ENCODE results near the gene PDE4B. TPM values are rescaled to one million over a fixed set of nuclear protein-coding genes. Genes with fewer than 3 reads are reported as not detected.

The PDE4B gene
- total and polyA plus RNA-seq, 12 donors, result 1.2 to 14.9 (median 3.9) TPM

- Histone ChIP-seq H3K27me3 (no peaks in the 10 kb centered on the region), H3K4me3 (no peak overlapping the region), H3K4me1 (replicated peaks in 1 of 2) (no peaks in the 10 kb centered on the region), H3K27ac (peak overlapping the region in 4 of 5 donors; percentile 31 to 87 (median 60)), H3K36me3 (replicated peaks in 1 of 2) (no peaks in the 10 kb centered on the region), H3K9me3 (replicated peaks in 1 of 3) (no peaks in the 10 kb centered on the region)
- intact Hi-C loops (cut with DNase I), result loop anchor here in 1 of 2 donors (10.0 kb wide), 1 partner anchor 58 kb away; no protein-coding TSS in a partner anchor
- TF ChIP-seq POLR2A (IDR thresholded peaks at IDR 0.05) (no peak), CTCF (IDR thresholded peaks at IDR 0.05) (no peak)
- 78 to 94% (median 87%) methylated on average over 5 of the region's 5 CpGs for WGBS, 4 donors
- no peak for DNase-seq
These were observed 544.6 kb downstream of the PDE4B start for GRCh38 chr1:66337249-66337648.

GRCh38 chr1:66339944-66340343 is 547.2 kb downstream of the PDE4B start:
- WGBS, 4 donors, result 46 to 56% (median 48%) methylated on average over 2 of the region's 2 CpGs
- Histone ChIP-seq H3K9me3 (replicated peaks in 1 of 3) (no peaks in the 10 kb centered on the region), H3K27ac (no peak overlapping the region), H3K36me3 (replicated peaks in 1 of 2) (no peaks in the 10 kb centered on the region), H3K4me3 (no peak overlapping the region), H3K27me3 (no peaks in the 10 kb centered on the region), H3K4me1 (replicated peaks in 1 of 2) (no peaks in the 10 kb centered on the region)
- intact Hi-C loops (cut with DNase I), result loop anchor here in 1 of 2 donors (10.0 kb wide), 1 partner anchor 55 kb away; no protein-coding TSS in a partner anchor
- DNase-seq, result no peak
- TF ChIP-seq CTCF (IDR thresholded peaks at IDR 0.05), result no peak
- no peak for TF ChIP-seq POLR2A (IDR thresholded peaks at IDR 0.05)

GRCh38 chr1:66341446-66342089 is 548.9 kb downstream of the PDE4B start:
- DNase-seq, result no peak
- TF ChIP-seq POLR2A (IDR thresholded peaks at IDR 0.05) (no peak), CTCF (IDR thresholded peaks at IDR 0.05) (no peak)
- WGBS, 4 donors, result 78 to 89% (median 84%) methylated on average over 1 of the region's 1 CpG
- Histone ChIP-seq H3K4me1 (replicated peaks in 1 of 2) (no peaks in the 10 kb centered on the region), H3K27me3 (no peaks in the 10 kb centered on the region), H3K36me3 (replicated peaks in 1 of 2) (no peaks in the 10 kb centered on the region), H3K4me3 (no peak overlapping the region), H3K27ac (no peak overlapping the region), H3K9me3 (replicated peaks in 1 of 3) (no peaks in the 10 kb centered on the region)
- intact Hi-C loops (cut with DNase I), result no loop called here

- TF ChIP-seq CTCF (IDR thresholded peaks at IDR 0.05) (no peak), POLR2A (IDR thresholded peaks at IDR 0.05) (no peak)
- no peak overlapping the region for H3K27ac ChIP-seq
- no peaks in the 10 kb centered on the region for H3K36me3 ChIP-seq (replicated peaks in 1 of 2)
- H3K27me3 ChIP-seq, result no peaks in the 10 kb centered on the region
- intact Hi-C loops (cut with DNase I), result no loop called here
- 81 to 84% (median 83%) methylated on average over 7 of the region's 7 CpGs for WGBS, 4 donors
- no peak overlapping the region for H3K4me3 ChIP-seq
- no peak for DNase-seq
- no peaks in the 10 kb centered on the region for H3K9me3 ChIP-seq (replicated peaks in 1 of 3)
- no peaks in the 10 kb centered on the region for H3K4me1 ChIP-seq (replicated peaks in 1 of 2)
These were observed 550.0 kb downstream of the PDE4B start for GRCh38 chr1:66342707-66343106.
